VCaP (cell line): ENCODE results near the gene FOXB2.

Source experiments
- H3K27ac ChIP-seq: fragments of 450-650 bp; 2 replicates; pipeline ENCODE4 v1.5.1; 2017
- TF ChIP-seq, protein P1 (sequence below): fragments of 450-650 bp; conservative IDR thresholded peaks from 2 replicates; pipeline ENCODE4 v1.5.1; 2017; ENCODE audit warnings: mild to moderate bottlenecking, moderate library complexity

The FOXB2 gene

DNA sequence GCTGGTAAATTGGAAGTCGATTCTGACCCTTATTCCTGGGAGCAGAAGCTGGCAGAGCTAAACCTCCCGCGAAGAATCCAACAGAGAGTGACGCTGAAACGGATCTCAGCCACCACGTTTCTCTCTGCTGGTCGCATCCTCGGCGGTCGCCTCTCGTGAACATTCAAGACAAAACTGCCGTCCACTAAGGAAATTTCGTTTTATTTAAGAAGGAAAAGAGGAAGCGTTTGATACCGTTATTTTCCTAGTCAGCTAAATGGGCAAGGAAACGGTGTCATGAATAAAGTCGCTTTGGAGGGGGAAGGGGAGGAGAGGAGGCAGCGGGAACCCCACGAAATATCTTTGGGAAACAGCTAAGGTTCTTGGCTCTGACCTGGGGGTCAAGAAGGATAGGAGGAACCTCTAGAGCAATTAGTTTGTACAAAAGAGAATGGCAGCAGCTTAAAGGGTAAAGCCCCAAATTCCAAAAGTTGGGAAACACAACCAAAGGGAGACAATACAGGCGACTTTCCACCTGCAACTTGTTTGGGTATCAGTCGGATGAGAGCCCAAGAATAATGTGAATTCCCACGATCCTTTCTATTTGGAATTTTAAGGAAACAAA is 1.9 kb downstream of the FOXB2 start:
- H3K27ac ChIP-seq = no peak overlapping the region
- TF ChIP-seq, protein P1, sequence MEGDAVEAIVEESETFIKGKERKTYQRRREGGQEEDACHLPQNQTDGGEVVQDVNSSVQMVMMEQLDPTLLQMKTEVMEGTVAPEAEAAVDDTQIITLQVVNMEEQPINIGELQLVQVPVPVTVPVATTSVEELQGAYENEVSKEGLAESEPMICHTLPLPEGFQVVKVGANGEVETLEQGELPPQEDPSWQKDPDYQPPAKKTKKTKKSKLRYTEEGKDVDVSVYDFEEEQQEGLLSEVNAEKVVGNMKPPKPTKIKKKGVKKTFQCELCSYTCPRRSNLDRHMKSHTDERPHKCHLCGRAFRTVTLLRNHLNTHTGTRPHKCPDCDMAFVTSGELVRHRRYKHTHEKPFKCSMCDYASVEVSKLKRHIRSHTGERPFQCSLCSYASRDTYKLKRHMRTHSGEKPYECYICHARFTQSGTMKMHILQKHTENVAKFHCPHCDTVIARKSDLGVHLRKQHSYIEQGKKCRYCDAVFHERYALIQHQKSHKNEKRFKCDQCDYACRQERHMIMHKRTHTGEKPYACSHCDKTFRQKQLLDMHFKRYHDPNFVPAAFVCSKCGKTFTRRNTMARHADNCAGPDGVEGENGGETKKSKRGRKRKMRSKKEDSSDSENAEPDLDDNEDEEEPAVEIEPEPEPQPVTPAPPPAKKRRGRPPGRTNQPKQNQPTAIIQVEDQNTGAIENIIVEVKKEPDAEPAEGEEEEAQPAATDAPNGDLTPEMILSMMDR = no peak

DNA sequence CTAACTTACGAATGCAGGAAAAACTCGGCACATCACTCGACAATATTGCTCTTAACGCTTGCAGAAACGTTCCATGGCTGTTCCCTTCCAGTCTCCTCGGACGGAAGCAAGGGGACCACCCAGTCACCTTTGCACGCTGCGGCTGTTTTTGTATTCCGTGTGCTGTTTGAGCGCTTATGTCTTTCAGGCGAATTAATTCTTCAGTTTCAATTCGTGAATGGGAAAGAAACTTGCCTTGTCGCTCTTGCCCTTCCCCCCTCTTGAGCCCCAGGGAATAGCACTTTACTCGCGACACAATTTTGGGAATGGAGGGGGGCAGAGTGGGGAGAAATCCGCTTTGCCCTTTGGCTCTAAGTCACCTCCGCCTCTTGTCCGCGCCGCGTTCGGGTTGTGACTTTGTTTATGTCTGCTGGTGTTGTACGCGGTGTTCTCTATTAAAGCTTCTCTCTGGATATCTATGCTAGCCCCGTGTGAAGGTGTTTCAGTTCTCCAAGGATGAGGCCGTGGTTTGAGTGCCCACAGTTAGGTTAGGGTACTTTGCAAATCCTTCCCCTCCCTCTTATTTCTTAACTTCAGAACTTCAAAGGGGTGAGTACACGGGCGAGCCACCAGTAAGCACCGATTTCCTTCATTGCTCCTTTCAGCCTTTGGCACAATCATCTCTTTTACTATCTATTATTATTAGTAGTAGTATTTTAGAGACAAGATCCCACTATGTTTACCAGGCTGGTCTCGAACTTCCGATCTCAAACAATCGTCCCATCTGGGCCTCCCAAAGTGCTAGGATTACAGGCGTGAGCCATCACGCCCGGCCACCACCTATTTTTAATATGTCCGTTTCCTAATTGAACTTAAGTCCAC is 2.7 kb downstream of the FOXB2 start:
- TF ChIP-seq, protein P1 = no peak
- no peak overlapping the region for H3K27ac ChIP-seq

DNA sequence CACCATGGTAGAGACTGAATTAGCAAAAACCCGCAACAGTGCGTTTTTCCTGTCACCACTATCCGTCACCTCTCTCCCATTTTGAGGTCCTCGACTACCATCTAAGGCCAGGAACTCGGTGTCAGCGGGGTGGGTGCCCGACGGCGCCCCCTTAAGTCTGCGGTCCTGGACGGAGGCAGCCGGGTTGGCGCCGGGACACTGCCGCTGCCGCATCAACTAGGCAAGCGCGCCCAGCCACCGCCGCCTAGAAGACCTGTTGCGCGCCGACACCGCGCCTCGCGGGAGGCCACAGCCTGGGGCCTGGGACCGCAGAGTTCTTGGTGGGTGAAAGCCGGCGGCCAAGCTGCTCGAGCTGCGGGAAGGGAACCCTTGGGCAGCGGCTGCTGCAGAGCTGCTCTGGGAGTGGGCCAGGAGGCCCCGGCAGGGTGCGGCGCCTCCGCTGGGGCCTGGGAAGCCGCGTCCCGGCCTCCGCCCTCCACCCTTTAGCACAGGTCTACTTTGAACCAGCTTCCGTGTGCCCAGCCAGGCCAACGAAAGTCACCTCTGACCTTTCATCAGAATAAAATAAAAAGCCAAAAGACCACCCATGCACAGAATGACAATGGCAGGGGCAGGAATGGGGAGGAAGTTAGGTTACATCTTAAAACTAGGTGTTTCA is 3.5 kb downstream of the FOXB2 start:
- no peak overlapping the region for H3K27ac ChIP-seq
- TF ChIP-seq, protein P1 = no peak

DNA sequence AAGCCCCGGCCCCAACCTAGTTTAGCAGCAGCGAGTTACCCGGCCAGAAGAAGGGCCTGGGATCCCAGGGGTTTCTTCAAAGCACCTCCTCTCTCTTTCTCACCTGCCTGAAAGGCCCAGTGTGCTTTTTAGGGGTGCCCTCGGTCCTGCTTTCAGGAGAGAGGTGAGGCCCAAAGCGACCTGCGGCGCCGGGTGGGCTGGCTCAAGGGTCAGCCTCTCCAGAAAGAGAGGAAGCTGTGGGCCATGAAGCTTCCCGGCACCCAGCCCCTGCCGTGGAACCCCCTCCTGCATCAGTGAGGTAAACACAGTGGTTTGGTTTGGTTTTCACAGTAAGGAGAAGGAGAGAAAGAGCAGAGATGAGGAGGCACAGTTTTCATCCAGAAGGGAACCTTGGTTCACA is 4.3 kb downstream of the FOXB2 start:
- TF ChIP-seq, protein P1 = no peak
- no peak overlapping the region for H3K27ac ChIP-seq

DNA sequence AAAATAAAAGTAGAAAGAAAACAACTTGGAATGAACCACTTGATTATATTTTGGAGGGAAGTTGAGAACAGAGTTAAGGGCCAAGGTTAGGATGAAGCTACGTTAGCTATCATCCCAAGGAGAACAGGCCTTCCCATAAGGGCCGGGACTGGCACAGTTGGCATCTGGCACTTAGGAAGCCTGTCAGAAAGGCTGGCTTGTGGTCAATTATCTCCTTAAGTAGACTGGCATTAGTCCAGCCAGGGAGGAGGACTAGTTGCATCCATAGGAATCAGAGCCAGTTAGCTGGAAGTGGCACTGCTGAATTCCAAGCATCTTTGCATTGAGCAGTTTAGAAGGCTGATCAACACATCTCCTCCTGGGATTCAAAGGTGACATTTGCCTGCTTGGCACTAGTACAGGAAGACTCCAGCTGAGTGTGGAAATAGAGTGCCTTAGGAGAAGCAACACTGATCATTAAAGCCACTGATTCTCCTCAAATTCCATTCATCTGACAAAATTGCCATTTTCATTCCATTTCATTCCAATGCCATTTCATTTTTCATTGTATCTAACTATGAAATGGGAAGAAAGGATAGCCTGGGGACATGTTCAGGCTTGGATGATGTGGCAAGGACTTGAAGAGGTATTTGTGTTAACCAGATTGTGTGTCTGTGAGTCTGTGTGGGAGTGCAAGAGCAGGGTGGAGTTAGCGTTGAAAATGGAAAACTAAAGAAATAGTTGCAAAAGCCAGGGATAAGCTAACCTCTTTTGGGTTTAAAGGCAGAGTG is 5.5 kb downstream of the FOXB2 start:
- H3K27ac ChIP-seq = no peak overlapping the region
- TF ChIP-seq, protein P1 = no peak

DNA sequence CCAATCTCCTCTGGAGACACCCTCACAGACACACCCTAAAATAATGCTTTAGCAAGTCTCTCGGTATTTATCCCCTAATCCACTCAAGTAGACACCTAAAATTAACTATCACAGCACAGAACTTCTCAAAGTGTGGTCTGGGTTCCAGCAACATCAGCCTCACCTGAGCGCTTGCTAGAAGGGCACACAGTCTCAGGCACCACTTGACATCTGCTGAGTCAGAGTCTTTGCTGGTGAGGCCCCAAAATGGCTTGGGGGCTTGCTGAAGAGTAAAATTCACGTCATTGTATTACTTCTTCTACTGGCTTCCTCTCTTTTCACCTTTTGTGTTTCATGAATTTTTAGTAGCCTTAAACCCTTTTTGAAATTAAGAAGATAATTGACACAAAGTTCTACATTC is 9.0 kb downstream of the FOXB2 start:
- H3K27ac ChIP-seq = no peak overlapping the region
- TF ChIP-seq, protein P1 = no peak

DNA sequence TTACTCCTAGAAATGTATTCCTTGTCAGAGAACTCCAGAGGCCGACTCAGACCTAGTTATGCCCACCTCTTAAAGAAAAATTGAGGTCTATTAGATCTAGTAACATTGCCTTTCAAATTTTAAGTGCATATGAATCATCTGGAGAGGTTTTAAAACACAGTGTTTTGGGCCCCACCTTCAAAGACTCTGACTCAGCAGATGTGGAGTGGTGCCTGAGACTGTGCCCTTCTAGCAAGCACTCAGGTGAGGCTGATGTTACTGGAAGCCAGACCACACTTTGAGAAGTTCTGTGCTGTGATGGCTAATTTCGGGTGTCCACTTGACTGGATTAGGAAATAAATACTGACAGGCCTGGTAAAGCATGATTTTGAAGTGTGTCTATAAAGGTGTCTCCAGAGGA is 10.6 kb downstream of the FOXB2 start:
- TF ChIP-seq, protein P1 = no peak
- H3K27ac ChIP-seq = no peak overlapping the region
